Kidney (tissue), 14 donors: Measurements from ENCODE around the gene INPP5F. TPM values are rescaled to one million over a fixed set of nuclear protein-coding genes. Genes with fewer than 3 reads are reported as not detected.
A peak's percentile ranks its signal among the peaks of the same experiment; 100 is the strongest.

Experiments used
- DNase-seq, 5 donors: peaks; one replicate each; pipeline ENCODE4 v3.0.0-alpha.2; 2013 to 2020
- FAIRE-seq: peaks from 2 replicates; lab custom pipeline; 2012; peaks lifted over from hg19 to GRCh38; lab: Jason Lieb, UNC
- H3K27ac ChIP-seq, 2 donors: one replicate each; pipeline ENCODE4 v1.7.0; 2013; ENCODE audit warnings: low read depth in 2 of 2, low read length in 2 of 2, inconsistent platforms in 1 of 2
- H3K27me3 ChIP-seq: one replicate; pipeline ENCODE4 v1.7.1; 2013; ENCODE audit warnings: low read length, inconsistent platforms; ENCODE audit not compliant: control insufficient read depth, insufficient read depth
- H3K36me3 ChIP-seq, 3 donors: one replicate each; pipeline versions ENCODE4 v1.7.0 to v1.7.1; 2013; ENCODE audit warnings: low read length in 3 of 3, control low read depth in 1 of 3, inconsistent platforms in 1 of 3; ENCODE audit not compliant: insufficient read depth in 3 of 3, control insufficient read depth in 2 of 3
- H3K4me1 ChIP-seq, 3 donors: one replicate each; pipeline versions ENCODE4 v1.7.0 to v1.7.1; 2013; ENCODE audit warnings: low read length in 3 of 3, inconsistent platforms in 1 of 3, low read depth in 1 of 3; ENCODE audit not compliant: control insufficient read depth in 2 of 3, insufficient read depth in 2 of 3
- H3K4me3 ChIP-seq, 3 donors: one replicate each; pipeline versions ENCODE4 v1.7.0 to v1.8.1; 2013; ENCODE audit warnings: low read length in 3 of 3, control low read depth in 1 of 3, inconsistent platforms in 1 of 3
- H3K9ac ChIP-seq, 3 donors: one replicate each; pipeline versions ENCODE4 v1.7.0 to v1.7.1; 2013; ENCODE audit warnings: low read length in 3 of 3, control low read depth in 1 of 3, inconsistent platforms in 1 of 3
- H3K9me3 ChIP-seq, 3 donors: one replicate each; pipeline versions ENCODE4 v1.7.0 to v1.7.1; 2013; ENCODE audit warnings: low read length in 3 of 3, control low read depth in 1 of 3, inconsistent platforms in 1 of 3; ENCODE audit not compliant: control insufficient read depth in 2 of 3, insufficient read depth in 1 of 3
- CTCF ChIP-seq: IDR thresholded peaks from 3 replicates; pipeline ENCODE4 v1.5.1; 2012; ENCODE audit warnings: mild to moderate bottlenecking, moderate library complexity, borderline replicate concordance; ENCODE audit not compliant: insufficient read depth; ENCODE audit errors: extremely low read depth
- intact Hi-C: fragments of 100-400 bp; cut with DNase I; formaldehyde crosslinking; loops from one replicate; pipeline ENCODE4 v1.11.1; 2022
- polyA plus RNA-seq: library from polyadenylated mRNA; stranded (reverse); fragments of 350-450 nt; fragmentation: Illumina TruSeq; extraction: RNeasy Lipid Tissue Mini Kit (QIAGEN cat#74804); gene quantifications from one replicate; pipeline ENCODE4 v1.2.3, GENCODE V29; 2014; ENCODE audit warnings: low read depth, low replicate concordance; ENCODE audit not compliant: insufficient read depth
- total RNA-seq: library from RNA; stranded (reverse); fragmentation: NEBNext Ultra II Directional; extraction: Animal tissue kit (Norgen Biotek cat#: 25700); gene quantifications from one replicate; pipeline ENCODE4 v1.2.1, GENCODE V29; 2021
- donor health status: control.
- donor health status: control.
- donor health status: control.
- donor health status: control.
- donor health status: control.
- donor health status: DM: yes; HTN: yes; CAD: no.
- donor health status: Normal renal cell carcinoma (clear cell type).

The INPP5F gene
- total and polyA plus RNA-seq, 2 donors from 2014 or later: 16.4 to 17.5 TPM

- Histone ChIP-seq H3K27ac (no peak overlapping the region), H3K27me3 (no peaks in the 10 kb centered on the region), H3K36me3 (no peaks in the 10 kb centered on the region), H3K4me3 (no peak overlapping the region), H3K9me3 (no peaks in the 10 kb centered on the region), H3K9ac (no peak overlapping the region), H3K4me1 (no peaks in the 10 kb centered on the region)
- intact Hi-C loops: no loop called here
- DNase-seq (peak in 2 of 5 donors; percentile 64 to 74), FAIRE-seq (peak; percentile 90)
- peak; percentile 58 for TF ChIP-seq CTCF
These were observed 133.8 kb downstream of the INPP5F start for GRCh38 chr10:119859420-119860258.

- peaks cover 0 to 2% (median 0%) of the 10 kb centered on the region in 3 donors for H3K36me3 ChIP-seq
- H3K4me3 ChIP-seq: no peak overlapping the region
- intact Hi-C loops: no loop called here
- DNase-seq (no peak), FAIRE-seq (no peak)
- H3K27me3 ChIP-seq: no peaks in the 10 kb centered on the region
- H3K4me1 ChIP-seq: no peaks in the 10 kb centered on the region
- TF ChIP-seq CTCF: no peak
- no peak overlapping the region for H3K9ac ChIP-seq
- H3K9me3 ChIP-seq: no peaks in the 10 kb centered on the region
- H3K27ac ChIP-seq: no peak overlapping the region
These were observed 135.2 kb downstream of the INPP5F start for GRCh38 chr10:119860866-119861607.

GRCh38 chr10:119862524-119862923 is 136.7 kb downstream of the INPP5F start:
- H3K27me3 ChIP-seq: no peaks in the 10 kb centered on the region
- no peaks in the 10 kb centered on the region for H3K9me3 ChIP-seq
- FAIRE-seq (no peak), DNase-seq (no peak)
- no peak for TF ChIP-seq CTCF
- no peak overlapping the region for H3K9ac ChIP-seq
- no peaks in the 10 kb centered on the region for H3K4me1 ChIP-seq
- H3K27ac ChIP-seq: no peak overlapping the region
- peaks cover 0 to 2% (median 0%) of the 10 kb centered on the region in 3 donors for H3K36me3 ChIP-seq
- no peak overlapping the region for H3K4me3 ChIP-seq
- intact Hi-C loops: no loop called here
